ENCODE data around the gene NECTIN4. TPM values are rescaled to one million over a fixed set of nuclear protein-coding genes. Genes with fewer than 3 reads are reported as not detected.

The NECTIN4 gene
- total and polyA plus RNA-seq, 2 donors: 5.0 to 12.2 TPM

DNA sequence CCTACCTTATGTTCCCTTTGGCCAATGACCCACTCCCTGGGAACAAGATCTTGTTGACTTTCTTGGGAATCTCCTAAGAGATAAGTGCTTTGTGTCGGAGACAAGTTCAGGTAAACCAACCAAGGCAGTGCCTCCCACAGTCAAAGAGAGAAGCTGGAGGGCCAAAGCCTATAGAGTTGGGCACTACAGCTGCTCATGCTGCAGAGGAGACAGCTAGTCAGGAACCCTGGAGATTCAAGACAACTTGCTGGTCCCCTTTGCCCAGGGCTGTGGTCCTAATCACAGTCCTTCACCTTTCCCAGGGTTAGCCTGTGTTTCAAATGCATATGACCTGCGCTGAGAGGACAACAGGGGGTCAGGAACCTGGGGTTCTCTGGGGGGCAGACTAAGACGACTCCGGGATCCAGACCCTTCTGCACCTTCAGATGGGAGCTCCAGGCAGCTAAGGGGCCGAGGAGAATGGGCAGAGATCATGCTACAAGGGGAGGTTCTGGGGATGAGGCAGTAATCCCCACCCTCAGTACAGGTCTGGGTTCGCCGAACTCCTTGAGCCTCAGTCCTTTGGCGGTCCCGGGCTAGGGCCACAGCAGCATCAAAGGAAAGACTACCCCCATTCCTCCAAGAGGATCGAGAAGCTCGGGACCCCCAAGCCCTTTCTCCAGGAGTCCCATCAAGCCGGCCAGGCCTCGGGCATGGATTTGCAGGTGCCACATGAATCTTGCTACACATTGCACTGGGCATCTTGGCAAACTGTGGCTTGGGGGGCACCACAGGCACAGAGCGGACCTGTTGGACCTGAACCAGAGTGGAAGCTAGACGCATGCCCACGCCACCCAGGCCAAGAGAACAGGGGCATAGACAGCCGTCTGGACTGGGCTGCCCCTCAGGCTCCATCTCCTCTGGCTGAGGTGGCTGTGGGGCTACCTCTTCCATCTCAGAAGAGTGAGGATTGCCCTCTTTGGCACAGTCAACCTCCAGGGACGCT lies 41.6 kb downstream of the NECTIN4 start:
- Histone ChIP-seq H3K4me1 (ENCODE audit: insufficient read depth) (peaks cover 2% of the 10 kb centered on the region), H3K27ac (ENCODE audit: low read depth) (no peak overlapping the region), H3K4me3 (ENCODE audit: low read depth, low read length) (no peak overlapping the region), H3K36me3 (ENCODE audit: insufficient read depth) (no peaks in the 10 kb centered on the region)
- no peak for DNase-seq (ENCODE audit: extremely low spot score)
- WGBS: 97% methylated on average over 18 of the region's 18 CpGs

DNA sequence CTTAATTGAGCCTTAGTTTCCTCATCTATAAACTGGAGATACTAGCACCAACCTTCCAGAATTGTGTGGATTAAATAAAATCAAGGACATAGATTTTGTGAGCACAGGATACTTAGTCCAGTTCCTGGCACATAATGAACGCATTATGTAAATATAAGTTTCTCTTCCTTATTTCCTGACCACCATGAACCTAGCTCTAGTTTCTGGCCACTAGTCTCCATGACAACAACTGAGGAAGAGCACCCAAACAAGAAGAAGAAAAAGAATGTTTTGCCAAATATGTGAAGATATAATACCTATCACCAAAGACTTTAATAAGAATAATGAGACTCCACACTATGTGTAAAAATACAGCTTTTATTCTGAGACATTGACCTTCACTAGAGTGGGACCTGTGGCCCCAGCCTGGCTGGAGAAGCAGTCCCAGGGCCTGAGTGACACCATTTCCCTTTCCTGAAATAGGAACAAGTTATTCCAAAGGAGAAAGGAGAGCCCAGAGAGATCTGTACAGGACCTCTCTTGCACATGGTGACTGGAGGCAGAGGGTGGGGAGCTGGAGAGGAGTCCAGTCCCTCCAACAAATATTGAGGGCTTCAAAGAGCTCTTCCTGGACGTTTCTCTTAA lies 42.6 kb downstream of the NECTIN4 start:
- Histone ChIP-seq H3K4me1 (ENCODE audit: insufficient read depth) (peaks cover 2% of the 10 kb centered on the region), H3K4me3 (ENCODE audit: low read depth, low read length) (no peak overlapping the region), H3K36me3 (ENCODE audit: insufficient read depth) (no peaks in the 10 kb centered on the region), H3K27ac (ENCODE audit: low read depth) (peak overlapping the region; percentile 83)
- 65% methylated on average over 2 of the region's 2 CpGs for WGBS
- DNase-seq (ENCODE audit: extremely low spot score): no peak

- WGBS: under 1% methylated on average over 29 of the region's 29 CpGs
- H3K4me3 ChIP-seq (ENCODE audit: low read depth, low read length): peak within 1 kb of the TSS; percentile 79
- H3K4me1 ChIP-seq (ENCODE audit: insufficient read depth): peaks cover 2% of the 10 kb centered on the region
- peak; percentile 97 for DNase-seq (ENCODE audit: extremely low spot score)
- peak within 1 kb of the TSS; percentile 93 for H3K27ac ChIP-seq (ENCODE audit: low read depth)
- H3K36me3 ChIP-seq (ENCODE audit: insufficient read depth): no peaks in the 10 kb centered on the region
Measured at GRCh38 chr1:161045736-161046604, 43.4 kb downstream of the NECTIN4 start, which contains the start of gene USF1. USF1 (minus strand) TSS chr1:161045977; CDS start chr1:161043275, 2,702 bp downstream.

DNA sequence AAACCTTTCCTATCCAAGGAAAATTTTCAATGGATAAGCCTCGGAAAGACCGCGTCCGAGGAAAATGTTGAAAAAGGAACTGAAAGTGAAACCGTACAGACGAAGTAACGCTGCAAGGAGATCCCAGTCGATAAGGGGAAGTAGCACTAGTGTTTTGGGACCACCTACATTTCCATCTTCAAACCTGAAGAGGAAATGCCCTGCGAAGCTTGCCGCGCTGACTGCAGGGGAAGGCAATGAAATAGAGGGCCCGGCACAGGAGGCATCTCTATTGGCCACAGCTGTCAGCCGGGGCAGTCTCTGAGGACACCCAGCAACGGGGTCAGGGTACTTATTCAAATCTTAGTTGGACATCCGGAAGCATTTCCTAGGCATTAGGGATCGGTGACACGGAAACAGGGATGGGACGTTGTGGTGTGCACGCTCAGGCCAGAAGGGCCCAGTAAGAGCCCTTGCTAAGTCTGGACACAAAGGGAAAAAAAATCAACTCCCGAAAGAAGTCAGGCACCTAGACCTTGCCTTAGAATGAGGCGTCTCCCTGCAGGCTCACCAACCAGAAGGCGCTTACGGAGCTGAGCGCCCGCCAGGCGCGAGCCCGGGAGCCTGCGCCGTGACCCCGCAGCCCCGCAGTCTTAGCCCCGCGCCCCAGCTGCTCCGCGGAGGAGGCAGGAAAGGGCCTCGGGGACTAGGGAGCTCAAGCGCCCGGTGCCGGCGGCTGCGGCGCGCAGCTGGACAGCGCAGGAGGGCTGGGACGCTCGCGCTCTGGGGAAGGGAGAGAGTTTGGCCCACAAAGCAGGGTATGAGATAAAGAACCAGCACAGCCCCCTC lies 44.2 kb downstream of the NECTIN4 start:
- peak overlapping the region; percentile 79 for H3K4me3 ChIP-seq (ENCODE audit: low read depth, low read length)
- DNase-seq (ENCODE audit: extremely low spot score): peak; percentile 33
- peak overlapping the region; percentile 93 for H3K27ac ChIP-seq (ENCODE audit: low read depth)
- WGBS: under 1% methylated on average over 48 of the region's 48 CpGs
- no peaks in the 10 kb centered on the region for H3K36me3 ChIP-seq (ENCODE audit: insufficient read depth)
- H3K4me1 ChIP-seq (ENCODE audit: insufficient read depth): peaks cover 2% of the 10 kb centered on the region

GRCh38 chr1:161044535-161044907 lies 44.8 kb downstream of the NECTIN4 start:
- peak overlapping the region; percentile 19 for H3K27ac ChIP-seq (ENCODE audit: low read depth)
- peaks cover 2% of the 10 kb centered on the region for H3K4me1 ChIP-seq (ENCODE audit: insufficient read depth)
- H3K36me3 ChIP-seq (ENCODE audit: insufficient read depth): no peaks in the 10 kb centered on the region
- H3K4me3 ChIP-seq (ENCODE audit: low read depth, low read length): peak overlapping the region; percentile 79
- DNase-seq (ENCODE audit: extremely low spot score): no peak

DNA sequence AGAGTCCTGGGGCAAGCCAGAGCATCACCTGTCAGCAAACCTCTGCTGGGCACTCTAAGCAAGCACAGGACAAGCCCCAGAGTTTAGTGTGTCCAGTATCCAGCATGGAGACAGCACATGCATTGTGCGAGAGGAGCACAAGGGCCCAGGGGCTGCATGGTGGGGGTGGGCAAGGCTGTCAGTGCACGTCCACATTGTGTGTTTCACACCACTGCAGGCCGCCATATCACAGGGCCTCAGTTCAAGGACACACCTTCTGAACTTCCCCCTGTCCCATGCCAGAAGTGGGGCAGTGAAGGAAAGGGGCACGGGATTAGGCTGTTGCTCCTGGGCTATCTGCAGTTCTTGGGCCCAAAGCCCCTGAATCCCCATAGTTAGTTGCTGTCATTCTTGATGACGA lies 49.8 kb downstream of the NECTIN4 start:
- Histone ChIP-seq H3K36me3 (ENCODE audit: insufficient read depth) (no peaks in the 10 kb centered on the region), H3K4me3 (ENCODE audit: low read depth, low read length) (no peak overlapping the region), H3K27ac (ENCODE audit: low read depth) (no peak overlapping the region), H3K4me1 (ENCODE audit: insufficient read depth) (no peaks in the 10 kb centered on the region)
- WGBS: 75% methylated on average over 5 of the region's 5 CpGs
- DNase-seq (ENCODE audit: extremely low spot score): no peak

DNA sequence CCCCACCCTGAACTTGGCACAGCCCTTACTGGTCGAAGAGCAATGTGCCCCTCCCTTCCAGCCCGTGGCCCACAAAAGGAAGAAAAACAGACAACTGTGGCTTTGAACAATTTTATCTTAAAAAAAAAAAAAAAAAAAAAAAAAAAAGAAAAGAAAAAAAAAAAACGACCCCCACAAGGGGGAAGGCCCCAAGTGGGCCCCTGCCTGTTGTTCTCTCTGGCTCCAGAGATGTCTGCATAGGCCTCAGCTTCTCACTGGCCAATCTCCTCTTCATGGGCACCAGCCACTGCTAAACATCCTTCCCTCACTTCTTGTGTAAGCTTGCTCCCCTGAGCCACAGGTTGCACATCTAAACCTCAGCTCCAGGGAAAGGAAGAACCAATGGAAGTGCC lies 50.2 kb downstream of the NECTIN4 start:
- WGBS: 8% methylated on average over 3 of the region's 3 CpGs
- Histone ChIP-seq H3K27ac (ENCODE audit: low read depth) (no peak overlapping the region), H3K4me1 (ENCODE audit: insufficient read depth) (no peaks in the 10 kb centered on the region), H3K4me3 (ENCODE audit: low read depth, low read length) (no peak overlapping the region), H3K36me3 (ENCODE audit: insufficient read depth) (no peaks in the 10 kb centered on the region)
- no peak for DNase-seq (ENCODE audit: extremely low spot score)

GRCh38 chr1:161038523-161039153 lies 50.7 kb downstream of the NECTIN4 start, which contains the start of gene TSTD1:
TSTD1 (minus strand) TSS chr1:161038964; CDS start chr1:161038889, 75 bp downstream.
- 31% methylated on average over 54 of the region's 54 CpGs for WGBS
- Histone ChIP-seq H3K36me3 (ENCODE audit: insufficient read depth) (no peaks in the 10 kb centered on the region), H3K4me1 (ENCODE audit: insufficient read depth) (no peaks in the 10 kb centered on the region), H3K27ac (ENCODE audit: low read depth) (peak within 1 kb of the TSS; percentile 11), H3K4me3 (ENCODE audit: low read depth, low read length) (peak within 1 kb of the TSS; percentile 45)
- no peak for DNase-seq (ENCODE audit: extremely low spot score)

GRCh38 chr1:161037661-161038522 lies 51.5 kb downstream of the NECTIN4 start:
- Histone ChIP-seq H3K27ac (ENCODE audit: low read depth) (peak overlapping the region; percentile 11), H3K4me3 (ENCODE audit: low read depth, low read length) (peak overlapping the region; percentile 45), H3K36me3 (ENCODE audit: insufficient read depth) (no peaks in the 10 kb centered on the region), H3K4me1 (ENCODE audit: insufficient read depth) (no peaks in the 10 kb centered on the region)
- DNase-seq (ENCODE audit: extremely low spot score): no peak
- WGBS: 50% methylated on average over 21 of the region's 21 CpGs

DNA sequence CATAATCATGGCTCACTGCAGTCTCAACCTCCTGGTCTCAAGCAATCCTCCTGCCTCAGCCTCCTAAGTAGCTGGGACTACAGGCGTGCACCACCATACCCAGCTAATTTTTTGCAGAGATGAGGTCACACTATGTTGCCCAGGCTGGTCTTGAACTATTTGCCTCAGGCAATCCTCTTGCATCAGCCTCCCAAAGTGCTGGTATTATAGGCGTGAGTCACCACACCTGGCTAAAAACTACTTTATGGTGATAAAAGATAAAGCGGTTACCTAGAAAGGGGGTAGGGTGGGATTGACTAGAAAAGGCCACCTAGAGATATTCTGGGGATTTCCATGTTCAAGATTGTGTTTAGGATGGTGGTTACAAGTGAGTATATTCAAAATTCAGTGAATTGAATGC lies 55.6 kb downstream of the NECTIN4 start:
- DNase-seq (ENCODE audit: extremely low spot score): no peak
- Histone ChIP-seq H3K4me1 (ENCODE audit: insufficient read depth) (no peaks in the 10 kb centered on the region), H3K4me3 (ENCODE audit: low read depth, low read length) (no peak overlapping the region), H3K36me3 (ENCODE audit: insufficient read depth) (no peaks in the 10 kb centered on the region), H3K27ac (ENCODE audit: low read depth) (no peak overlapping the region)
- WGBS: 96% methylated on average over 3 of the region's 3 CpGs

GRCh38 chr1:161032409-161032808 lies 56.9 kb downstream of the NECTIN4 start:
- DNase-seq (ENCODE audit: extremely low spot score): no peak
- H3K4me1 ChIP-seq (ENCODE audit: insufficient read depth): no peaks in the 10 kb centered on the region
- H3K36me3 ChIP-seq (ENCODE audit: insufficient read depth): no peaks in the 10 kb centered on the region
- H3K4me3 ChIP-seq (ENCODE audit: low read depth, low read length): no peak overlapping the region
- no peak overlapping the region for H3K27ac ChIP-seq (ENCODE audit: low read depth)
- WGBS: 72% methylated on average over 1 of the region's 1 CpG

All from urinary bladder (tissue), 4 donors.